Upper lobe of left lung (tissue), 4 donors: ENCODE results near the gene ASH1L.

Experiments
- CTCF ChIP-seq, 6 experiments: fragments of 450-650 bp in 4 of 6; fragments of 200-600 bp in 2 of 6; sonication (generic) in 2 of 6; IDR thresholded peaks; one replicate each; pipeline ENCODE4 v1.5.1; 2016 to 2019; ENCODE audit warnings: antibody characterized with exemption in 6 of 6
- POLR2A ChIP-seq, 4 donors: fragments of 450-650 bp; IDR thresholded peaks; one replicate each; pipeline ENCODE4 v1.5.1; 2016 to 2017; ENCODE audit warnings: antibody characterized with exemption in 4 of 4, mild to moderate bottlenecking in 2 of 4

DNA sequence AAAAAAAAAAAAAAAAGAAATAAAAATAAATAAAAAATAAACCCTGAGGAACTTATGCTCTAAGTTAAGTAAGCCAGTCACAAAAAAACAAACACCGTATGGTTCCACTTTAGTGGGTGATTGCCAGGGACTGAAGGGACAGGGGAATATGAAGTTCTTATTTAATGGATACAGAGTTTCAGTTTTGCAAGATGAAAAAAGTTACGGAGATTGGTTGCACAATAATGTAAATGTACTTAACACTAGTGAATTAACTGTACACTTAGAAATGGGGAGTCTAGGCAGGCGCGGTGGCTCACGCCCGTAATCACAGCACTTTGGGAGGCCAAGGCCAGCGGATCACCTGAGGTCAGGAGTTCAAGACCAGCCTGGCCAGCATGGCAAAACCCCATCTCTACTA, 111.4 kb downstream of the ASH1L start:
- TF ChIP-seq CTCF (IDR thresholded peaks at IDR 0.05) (no peak), POLR2A (IDR thresholded peaks at IDR 0.05) (no peak)
